ENCODE measurements around the gene IMMT. TPM values are rescaled to one million over a fixed set of nuclear protein-coding genes. Genes with fewer than 3 reads are reported as not detected.

The IMMT gene
- total and polyA plus RNA-seq, 9 of the 15 experiments (the other 6 are each of a cell fraction or from before 2014, with no cell fraction given), result 119 to 294 (median 140) TPM

DNA sequence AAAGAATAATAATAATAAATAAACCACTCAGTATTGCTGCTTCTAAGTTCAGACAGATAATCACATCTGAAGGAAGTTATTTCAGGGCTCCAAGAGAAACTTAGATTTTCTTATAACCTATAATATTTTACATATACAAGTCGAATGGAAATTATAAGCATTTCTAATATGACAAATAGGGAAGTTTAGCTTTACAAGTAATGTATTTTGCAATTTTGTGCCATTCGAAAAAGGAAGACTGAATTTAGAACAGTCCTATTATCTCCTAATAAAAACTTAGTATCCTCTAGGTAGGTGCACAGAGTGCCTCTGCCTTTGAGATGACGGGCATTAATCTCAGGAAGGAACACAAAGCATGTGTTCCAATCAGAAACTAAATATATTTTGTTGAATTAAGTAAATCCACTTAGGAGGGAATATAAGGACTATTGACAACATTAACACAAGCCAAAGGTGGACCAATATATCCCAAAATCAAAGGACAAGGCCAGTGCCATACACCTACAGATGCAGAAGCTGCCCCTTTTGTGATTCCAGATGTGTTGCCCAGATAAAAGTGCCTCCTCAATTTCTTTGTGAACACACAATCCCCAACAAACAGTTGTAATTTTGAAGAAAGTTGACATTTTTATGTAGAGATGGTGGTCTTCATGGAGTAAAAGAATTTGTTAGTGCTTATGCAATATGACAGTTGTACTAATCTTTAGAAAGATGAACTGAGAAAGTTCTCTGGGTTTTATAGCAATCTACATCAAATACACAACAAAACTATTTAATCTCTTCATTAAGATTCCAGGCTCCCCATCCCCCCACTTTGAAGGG, 52.6 kb downstream of the IMMT start:
- no peaks in the 10 kb centered on the region for H4K20me1 ChIP-seq (replicated peaks; ENCODE audit: control insufficient read depth, insufficient read depth, low read length)
- no peak overlapping the region for H3K4me3 ChIP-seq
- H2AFZ ChIP-seq (ENCODE audit: low read depth, low read length), result no peak overlapping the region
- no peaks in the 10 kb centered on the region for H3K79me2 ChIP-seq (ENCODE audit: control insufficient read depth, insufficient read depth, low read length)
- no peaks in the 10 kb centered on the region for H3K27me3 ChIP-seq (ENCODE audit: control insufficient read depth in 2 of 2, insufficient read depth in 2 of 2, low read length in 2 of 2)
- POLR2A ChIA-PET, result interaction anchor here (0.6 to 1.1 kb wide), 5 partner anchors 8 to 73 kb away, joined by 3 to 4 read pairs (median 3); no protein-coding TSS in a partner anchor
- intact Hi-C loops (cut with micrococcal nuclease) (no loop called here), in situ Hi-C loops (cut with MboI) (no loop called here)
- no peak overlapping the region for H3K9ac ChIP-seq (ENCODE audit: insufficient read depth in 1 of 2, low read depth in 2 of 2, low read length in 2 of 2)
- no peak overlapping the region for H3K4me2 ChIP-seq (ENCODE audit: insufficient read depth, low read length)
- peak; percentile 14; the same call in 2 of the 3 replicates for ATAC-seq
- BruUV-seq (replicated peaks), result no TSS peak
- H3K27ac ChIP-seq (ENCODE audit: extremely low read depth, low read depth, low read length), result no peak overlapping the region
- DNase-seq (ENCODE audit: extremely low read depth in 1 of 4, low spot score in 3 of 4), result no peak
- CTCF ChIA-PET (ENCODE audit: low intra/inter-chr PET ratio), result no interaction called here
- H3K9me1 ChIP-seq (ENCODE audit: control insufficient read depth, insufficient read depth, low read length), result no peaks in the 10 kb centered on the region
- H3K36me3 ChIP-seq (ENCODE audit: control insufficient read depth, insufficient read depth, low read length), result peaks cover 92% of the 10 kb centered on the region
- FAIRE-seq, result no peak
- no peaks in the 10 kb centered on the region for H3K4me1 ChIP-seq (replicated peaks in 1 of 2; ENCODE audit: control insufficient read depth in 2 of 2, insufficient read depth in 2 of 2, low read length in 2 of 2)
- 58% methylated on average over 3 of the region's 3 CpGs for WGBS (ENCODE audit: insufficient coverage, low coverage, missing lambda C conversion rate)
- H3K9me3 ChIP-seq (replicated peaks; ENCODE audit: control insufficient read depth, insufficient read depth, low read depth, low read length), result no peaks in the 10 kb centered on the region
- TF ChIP-seq CBFA2T2 (conservative IDR thresholded peaks at IDR 0.05) (no peak), RCOR1 (IDR thresholded peaks at IDR 0.05; ENCODE audit: borderline replicate concordance in 1 of 2, low read depth in 2 of 2, low read length in 2 of 2) (no peak), CBX1 (IDR thresholded peaks at IDR 0.05; ENCODE audit: low read depth) (no peak), NRF1 (conservative IDR thresholded peaks at IDR 0.05 in 1 of 2, IDR thresholded peaks at IDR 0.05 in 1 of 2) (no peak), POLR2G (IDR thresholded peaks at IDR 0.05; ENCODE audit: low read depth, low read length) (peak; percentile 45; the same call in 1 of the 2 replicates), ZNF589 (CRISPR knock-in tag; IDR thresholded peaks at IDR 0.05; ENCODE audit: low read depth) (no peak), ILK (tag; IDR thresholded peaks at IDR 0.05; ENCODE audit: borderline replicate concordance, low read depth) (no peak), PCBP2 (IDR thresholded peaks at IDR 0.05; ENCODE audit: low read depth, low read length, poor library complexity, severe bottlenecking) (no peak), SMARCA4 (IDR thresholded peaks at IDR 0.05) (no peak), NCOR1 (IDR thresholded peaks at IDR 0.05) (0 out of 2 replicates have a peak, but pooled peaks have one; percentile 11), ESRRB (CRISPR knock-in tag; IDR thresholded peaks at IDR 0.05; ENCODE audit: borderline replicate concordance) (no peak), POU5F1 (IDR thresholded peaks at IDR 0.05; ENCODE audit: borderline replicate concordance, low read depth, low read length, partially characterized antibody) (no peak), MYNN (IDR thresholded peaks at IDR 0.05) (0 out of 2 replicates have a peak, but pooled peaks have one; percentile 17), MYNN (CRISPR knock-in tag; IDR thresholded peaks at IDR 0.05) (no peak), ZBTB1 (CRISPR knock-in tag; IDR thresholded peaks at IDR 0.05; ENCODE audit: borderline replicate concordance, low read depth) (no peak), KHSRP (IDR thresholded peaks at IDR 0.05) (no peak), ZNF699 (CRISPR knock-in tag; IDR thresholded peaks at IDR 0.05; ENCODE audit: insufficient replicate concordance) (no peak), ZNF12 (CRISPR knock-in tag; IDR thresholded peaks at IDR 0.05) (no peak), RBM22 (IDR thresholded peaks at IDR 0.05; ENCODE audit: low read depth, low read length, poor library complexity, severe bottlenecking) (peak; percentile 82), POLR2A (conservative IDR thresholded peaks at IDR 0.05) (peak; percentile 8; the same call in 1 of the 2 replicates), ZNF134 (CRISPR knock-in tag; conservative IDR thresholded peaks at IDR 0.05) (no peak), SUPT5H (IDR thresholded peaks at IDR 0.05) (peak; percentile 7; the same call in 1 of the 2 replicates), CTBP1 (IDR thresholded peaks at IDR 0.05; ENCODE audit: borderline replicate concordance) (no peak), ZNF583 (CRISPR knock-in tag; IDR thresholded peaks at IDR 0.05) (no peak), KLF10 (CRISPR knock-in tag; IDR thresholded peaks at IDR 0.05) (0 out of 2 replicates have a peak, but pooled peaks have one; percentile 61), POLR2H (tag; IDR thresholded peaks at IDR 0.05; ENCODE audit: low read depth) (0 out of 2 replicates have a peak, but pooled peaks have one; percentile 30), POLR2AphosphoS5 (IDR thresholded peaks at IDR 0.05; ENCODE audit: control insufficient read depth, insufficient read depth, low read depth, low read length) (peak; percentile 35; the same call in 1 of the 2 replicates)

Measured in K562 (cell line).